Cardiac muscle cell (in vitro differentiated cells and primary cell): ENCODE data around the gene ALPI. TPM values are rescaled to one million over a fixed set of nuclear protein-coding genes. Genes with fewer than 3 reads are reported as not detected.
"Not testable (repeated sequence)": the region's sequence is repeated elsewhere in the genome, so short reads cannot be mapped to it uniquely, and the experiment has no call there.

Experiments used
- DNase-seq, 2 donors: peaks; one replicate each; pipeline versions ENCODE4 v3.0.0 to v3.0.0-alpha.2; 2010 to 2017; ENCODE audit warnings: low read depth in 1 of 2, low spot score in 1 of 2
- H3K27ac ChIP-seq: fragments of 200-600 bp; sonication (generic); 2 replicates; pipeline ENCODE4 v1.5.1; 2016
- H3K27me3 ChIP-seq: fragments of 200-600 bp; sonication (generic); 2 replicates; pipeline ENCODE4 v1.6.0; 2016; ENCODE audit warnings: control low read depth
- H3K36me3 ChIP-seq: fragments of 200-600 bp; sonication (generic); 2 replicates; pipeline ENCODE4 v1.5.1; 2016; ENCODE audit warnings: control low read depth
- H3K4me1 ChIP-seq: fragments of 200-600 bp; sonication (generic); 2 replicates; pipeline ENCODE4 v1.8.1; 2017; ENCODE audit warnings: low read depth, mild to moderate bottlenecking, mixed run types
- H3K4me3 ChIP-seq: fragments of 200-600 bp; sonication (generic); 2 replicates; pipeline ENCODE4 v1.5.1; 2016; ENCODE audit warnings: mild to moderate bottlenecking
- H3K9me3 ChIP-seq: fragments of 200-600 bp; sonication (generic); 2 replicates; pipeline ENCODE4 v1.5.1; 2017; ENCODE audit warnings: low read depth, mild to moderate bottlenecking, control low read depth
- polyA plus RNA-seq: library from polyadenylated mRNA; unstranded; fragments of >200 nt; fragmentation: Nextera tagmentation; extraction: Ambion mirVana; gene quantifications from 2 replicates; pipeline ENCODE4 v1.2.1, GENCODE V29; 2016
- total RNA-seq: library from RNA; depleted of rRNA; stranded (reverse); fragments of >200 nt; gene quantifications from 2 replicates; pipeline ENCODE4 v1.2.3, GENCODE V29; 2016
- TF ChIP-seq, protein P1 (sequence below): IDR thresholded peaks from 2 replicates; pipeline ENCODE4 v1.5.1; 2012; ENCODE audit warnings: low read depth, mild to moderate bottlenecking, low read length

Gene ALPI
- total and polyA plus RNA-seq, 2 experiments from 2014 or later, result not detected

DNA sequence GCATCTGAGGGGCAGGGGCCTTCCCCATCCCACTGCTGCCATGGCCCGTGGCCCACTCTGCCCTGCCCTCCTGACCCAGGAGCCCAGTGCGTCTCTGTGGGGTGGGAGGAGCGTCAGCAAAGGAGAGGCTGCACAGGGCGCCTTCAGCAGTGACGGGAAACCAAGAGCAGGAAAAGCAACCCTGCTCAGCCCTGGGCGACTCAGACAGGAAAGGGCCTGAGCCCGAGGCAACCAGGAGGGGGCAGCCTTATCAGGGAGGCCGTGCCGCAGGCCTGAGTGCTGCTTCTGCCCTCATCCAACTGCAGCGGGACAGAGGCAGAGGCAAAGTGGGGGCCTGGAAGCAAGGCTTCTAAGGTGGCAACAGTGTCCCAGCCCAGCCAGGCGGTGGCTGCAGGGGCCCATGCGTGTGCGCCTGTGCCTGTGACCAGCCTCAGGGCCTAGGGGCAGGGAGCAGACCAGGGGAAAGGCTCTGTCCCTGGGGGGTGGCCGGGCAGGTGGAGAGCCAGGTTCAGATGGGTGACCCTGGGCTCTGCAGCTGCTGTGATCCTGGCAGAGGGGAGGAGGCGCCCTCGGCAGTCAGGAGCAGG, 23.3 kb upstream of the ALPI start:
- Histone ChIP-seq H3K4me3 (no peak overlapping the region), H3K9me3 (no peaks in the 10 kb centered on the region), H3K27me3 (no peaks in the 10 kb centered on the region), H3K27ac (no peak overlapping the region), H3K4me1 (no peaks in the 10 kb centered on the region), H3K36me3 (no peaks in the 10 kb centered on the region)
- no peak for DNase-seq
- TF ChIP-seq, protein P1, sequence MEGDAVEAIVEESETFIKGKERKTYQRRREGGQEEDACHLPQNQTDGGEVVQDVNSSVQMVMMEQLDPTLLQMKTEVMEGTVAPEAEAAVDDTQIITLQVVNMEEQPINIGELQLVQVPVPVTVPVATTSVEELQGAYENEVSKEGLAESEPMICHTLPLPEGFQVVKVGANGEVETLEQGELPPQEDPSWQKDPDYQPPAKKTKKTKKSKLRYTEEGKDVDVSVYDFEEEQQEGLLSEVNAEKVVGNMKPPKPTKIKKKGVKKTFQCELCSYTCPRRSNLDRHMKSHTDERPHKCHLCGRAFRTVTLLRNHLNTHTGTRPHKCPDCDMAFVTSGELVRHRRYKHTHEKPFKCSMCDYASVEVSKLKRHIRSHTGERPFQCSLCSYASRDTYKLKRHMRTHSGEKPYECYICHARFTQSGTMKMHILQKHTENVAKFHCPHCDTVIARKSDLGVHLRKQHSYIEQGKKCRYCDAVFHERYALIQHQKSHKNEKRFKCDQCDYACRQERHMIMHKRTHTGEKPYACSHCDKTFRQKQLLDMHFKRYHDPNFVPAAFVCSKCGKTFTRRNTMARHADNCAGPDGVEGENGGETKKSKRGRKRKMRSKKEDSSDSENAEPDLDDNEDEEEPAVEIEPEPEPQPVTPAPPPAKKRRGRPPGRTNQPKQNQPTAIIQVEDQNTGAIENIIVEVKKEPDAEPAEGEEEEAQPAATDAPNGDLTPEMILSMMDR, result peak; percentile 16

DNA sequence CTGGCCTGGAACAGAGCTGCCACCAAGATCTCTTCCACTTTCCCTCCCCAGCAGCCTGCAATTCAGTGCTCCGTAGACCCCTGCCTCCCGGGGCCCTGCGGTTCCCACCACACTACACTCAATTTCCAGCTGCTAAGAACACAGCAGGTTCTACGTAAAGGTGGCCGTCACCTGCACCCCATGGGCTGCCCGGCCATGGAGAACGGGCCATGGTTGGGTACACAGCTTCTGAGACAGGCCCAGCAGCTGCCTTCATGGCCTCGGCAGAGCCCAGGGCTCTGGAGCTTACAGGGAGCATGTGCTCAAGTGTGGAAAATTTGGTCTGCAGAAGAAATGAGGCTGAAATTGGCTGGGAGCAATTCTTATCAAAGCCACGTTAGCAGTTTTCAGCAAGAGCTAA, 22.3 kb upstream of the ALPI start:
- H3K4me3 ChIP-seq, H3K4me1 ChIP-seq, H3K27ac ChIP-seq, H3K27me3 ChIP-seq, H3K9me3 ChIP-seq, H3K36me3 ChIP-seq, DNase-seq: not testable (repeated sequence)

DNA sequence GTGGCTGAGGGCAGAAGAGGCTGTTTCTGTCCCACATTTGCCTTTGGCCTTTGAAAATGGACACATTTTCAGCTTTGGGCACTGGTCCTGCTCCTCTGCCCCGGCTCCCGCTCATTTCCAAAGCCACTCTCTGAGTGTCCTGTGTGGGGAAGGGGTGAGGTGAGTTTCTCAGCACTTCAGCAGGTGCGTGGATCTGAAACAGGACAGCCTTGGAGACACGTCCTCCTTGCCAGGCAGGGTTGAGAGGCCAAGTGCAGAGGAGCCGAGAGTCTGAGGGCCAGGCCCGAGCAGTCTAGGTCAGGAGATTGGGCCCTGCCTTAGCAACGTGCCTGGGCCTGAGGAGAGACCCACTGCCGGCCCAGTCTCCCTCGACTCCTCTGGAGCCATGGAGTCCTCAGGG, 21.9 kb upstream of the ALPI start:
- Histone ChIP-seq H3K27me3 (peaks cover 3% of the 10 kb centered on the region), H3K27ac (no peak overlapping the region), H3K9me3 (no peaks in the 10 kb centered on the region), H3K4me1 (no peaks in the 10 kb centered on the region), H3K36me3 (no peaks in the 10 kb centered on the region), H3K4me3 (no peak overlapping the region)
- DNase-seq, result no peak
- TF ChIP-seq, protein P1, result no peak

DNA sequence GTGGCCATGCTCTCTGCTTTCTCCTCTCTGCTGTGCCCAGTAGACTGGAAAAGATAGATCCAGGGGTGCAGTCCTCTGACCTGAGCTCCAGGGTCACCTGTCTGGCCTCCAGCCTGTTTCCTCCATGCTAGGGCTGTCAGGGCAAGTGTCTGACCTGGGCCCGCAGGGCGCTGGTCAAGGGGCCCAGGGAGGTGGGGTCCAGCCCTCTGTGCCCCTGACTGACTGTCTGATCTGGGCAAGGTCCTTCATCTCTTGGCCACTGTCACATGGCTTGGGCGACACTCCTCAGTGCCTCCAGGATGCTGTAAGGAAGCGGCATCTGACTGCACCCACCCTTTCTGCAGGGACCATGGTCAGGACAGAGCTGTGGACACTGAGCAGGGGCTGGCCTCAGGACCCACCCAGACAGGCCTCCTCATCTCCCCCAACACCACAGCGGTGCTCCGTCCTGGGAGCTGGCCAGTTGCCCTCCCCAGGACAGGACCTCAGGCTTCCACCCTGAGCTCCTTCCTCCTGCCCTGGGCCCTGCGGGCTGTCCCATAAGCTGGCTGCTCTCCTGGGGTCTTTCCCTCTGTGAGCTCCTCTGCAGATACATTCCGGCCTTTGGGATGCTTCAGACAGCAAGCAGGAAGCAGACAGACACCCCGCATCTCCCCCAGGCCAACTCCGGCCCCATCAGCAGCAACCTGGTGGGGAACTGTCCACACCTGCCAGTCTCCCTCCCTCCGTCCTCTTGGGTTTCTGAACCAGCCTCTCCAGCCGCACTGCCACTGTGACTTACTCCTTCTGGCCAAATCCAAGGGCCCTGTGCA, 21.2 kb upstream of the ALPI start:
- peaks cover 3% of the 10 kb centered on the region for H3K27me3 ChIP-seq

DNA sequence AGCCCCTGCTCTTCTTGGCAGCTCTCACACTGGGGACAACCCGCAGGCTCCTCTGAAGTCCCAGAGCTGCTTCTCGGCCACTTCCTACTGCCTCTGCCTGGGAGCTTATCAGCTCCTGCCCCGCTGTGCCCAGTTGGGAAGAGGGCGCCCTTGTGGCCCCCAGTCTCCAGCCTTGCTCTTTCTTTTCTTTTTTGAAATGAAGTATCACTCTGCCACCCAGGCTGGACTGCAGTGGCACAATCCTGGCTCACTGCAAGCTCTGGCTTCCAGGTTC, 20.6 kb upstream of the ALPI start:
- Histone ChIP-seq H3K9me3 (no peaks in the 10 kb centered on the region), H3K27ac (no peak overlapping the region), H3K36me3 (no peaks in the 10 kb centered on the region), H3K27me3 (peaks cover 3% of the 10 kb centered on the region), H3K4me3 (no peak overlapping the region), H3K4me1 (no peaks in the 10 kb centered on the region)
- DNase-seq, result no peak
- TF ChIP-seq, protein P1, result no peak

More for the DNA sequence above, 21.2 kb upstream of the ALPI start:
- no peak for DNase-seq
- Histone ChIP-seq H3K36me3 (no peaks in the 10 kb centered on the region), H3K27ac (no peak overlapping the region), H3K4me1 (no peaks in the 10 kb centered on the region), H3K9me3 (no peaks in the 10 kb centered on the region), H3K4me3 (no peak overlapping the region)
- TF ChIP-seq, protein P1, result no peak

DNA sequence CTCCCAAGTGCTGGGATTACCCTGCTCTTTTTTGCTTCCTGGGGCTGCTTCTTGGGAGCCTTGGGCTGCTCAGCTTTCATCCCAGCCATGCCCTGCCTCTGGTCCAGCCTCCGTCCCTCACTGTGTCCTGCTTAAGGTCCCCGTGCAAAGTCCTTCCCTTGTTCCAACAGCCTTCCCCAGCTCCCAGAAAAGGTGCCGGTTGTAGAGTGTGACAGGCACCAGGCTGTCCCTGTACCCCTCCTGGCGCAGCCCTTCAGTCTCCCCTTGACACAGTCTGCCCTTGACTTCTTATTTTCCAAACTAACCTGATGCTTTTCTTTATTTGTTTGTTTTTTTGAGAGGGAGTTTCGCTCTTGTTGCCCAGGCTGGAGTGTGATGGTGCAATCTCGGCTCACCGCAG, 20.1 kb upstream of the ALPI start:
- H3K4me1 ChIP-seq, result no peaks in the 10 kb centered on the region

More for the DNA sequence above, 20.1 kb upstream of the ALPI start:
- TF ChIP-seq, protein P1, result no peak
- H3K9me3 ChIP-seq, result no peaks in the 10 kb centered on the region
- no peaks in the 10 kb centered on the region for H3K36me3 ChIP-seq
- H3K4me3 ChIP-seq, result no peak overlapping the region
- DNase-seq, result no peak
- no peak overlapping the region for H3K27ac ChIP-seq
- peaks cover 3% of the 10 kb centered on the region for H3K27me3 ChIP-seq
